OCI-LY1 (cell line): Measurements from ENCODE around the gene PCDHGA9.
"Not testable (repeated sequence)": the region's sequence is repeated elsewhere in the genome, so short reads cannot be mapped to it uniquely, and the experiment has no call there.

ENCODE experiments used
- H2AFZ ChIP-seq: fragments of 200-600 bp; sonication (generic), shearing (Covaris generic); 2 replicates; pipeline ENCODE4 v1.6.0; 2014; ENCODE audit warnings: antibody characterized with exemption, mild to moderate bottlenecking, low read length
- H3F3A ChIP-seq: fragments of 200-600 bp; sonication (generic), shearing (Covaris generic); 2 replicates; pipeline ENCODE4 v1.6.0; 2014; ENCODE audit warnings: mild to moderate bottlenecking, antibody characterized with exemption, low read length, moderate library complexity; ENCODE audit not compliant: insufficient read depth
- H3K27ac ChIP-seq: fragments of 200-600 bp; sonication (generic); 2 replicates; pipeline ENCODE4 v1.5.1; 2014; ENCODE audit warnings: low read length, mixed run types, mild to moderate bottlenecking, low read depth; ENCODE audit not compliant: poor library complexity, severe bottlenecking
- H3K27me3 ChIP-seq: fragments of 200-600 bp; sonication (generic); 2 replicates; pipeline ENCODE4 v1.6.0; 2014; ENCODE audit warnings: antibody characterized with exemption, mild to moderate bottlenecking, low read length, moderate library complexity; ENCODE audit not compliant: insufficient read depth
- H3K36me3 ChIP-seq: fragments of 200-600 bp; sonication (generic); 2 replicates; pipeline ENCODE4 v1.6.1; 2014; ENCODE audit warnings: mild to moderate bottlenecking, antibody characterized with exemption, low read length, moderate library complexity, mixed read lengths; ENCODE audit not compliant: insufficient read depth
- H3K4me1 ChIP-seq: fragments of 200-600 bp; sonication (generic); 2 replicates; pipeline ENCODE4 v1.5.1; 2014; ENCODE audit warnings: mild to moderate bottlenecking, low read length, moderate library complexity; ENCODE audit not compliant: insufficient read depth, severe bottlenecking
- H3K4me2 ChIP-seq: fragments of 200-600 bp; sonication (generic), shearing (Covaris generic); 2 replicates; pipeline ENCODE4 v1.6.1; 2014; ENCODE audit warnings: low read length
- H3K4me3 ChIP-seq: fragments of 200-600 bp; sonication (generic); 2 replicates; pipeline ENCODE4 v1.5.1; 2014; ENCODE audit warnings: low read length, low read depth, mild to moderate bottlenecking, mixed read lengths; ENCODE audit not compliant: poor library complexity, severe bottlenecking
- H3K79me2 ChIP-seq: fragments of 200-600 bp; shearing (Covaris generic); 2 replicates; pipeline ENCODE4 v1.6.1; 2016; ENCODE audit warnings: mixed run types, low read length, mixed read lengths; ENCODE audit not compliant: insufficient read depth
- H3K9ac ChIP-seq: fragments of 200-600 bp; sonication (generic), shearing (Covaris generic); 2 replicates; pipeline ENCODE4 v1.6.1; 2014; ENCODE audit warnings: mild to moderate bottlenecking, low read length, mixed read lengths
- H3K9me2 ChIP-seq: fragments of 200-600 bp; sonication (generic), shearing (Covaris generic); 2 replicates; pipeline ENCODE4 v1.6.1; 2014; ENCODE audit warnings: low read depth, mild to moderate bottlenecking, low read length, mixed read lengths
- H3K9me3 ChIP-seq: fragments of 200-600 bp; shearing (Covaris generic); 2 replicates; pipeline ENCODE4 v1.6.1; 2014; ENCODE audit warnings: low read length, mixed read lengths
- H4K20me1 ChIP-seq: fragments of 200-600 bp; sonication (generic), shearing (Covaris generic); 2 replicates; pipeline ENCODE4 v1.6.0; 2016; ENCODE audit warnings: mild to moderate bottlenecking, low read length; ENCODE audit not compliant: insufficient read depth
- CTCF ChIP-seq: fragments of 200-600 bp; sonication (generic), shearing (Covaris generic); IDR thresholded peaks from 2 replicates; pipeline ENCODE4 v1.5.1; 2017; ENCODE audit warnings: mild to moderate bottlenecking, antibody characterized with exemption, low read length, moderate library complexity, mixed read lengths
- EZH2 ChIP-seq: fragments of 200-600 bp; sonication (generic), shearing (Covaris generic); IDR thresholded peaks from 2 replicates; pipeline ENCODE4 v1.8.0; 2017; ENCODE audit warnings: borderline replicate concordance, mixed run types, mild to moderate bottlenecking, antibody characterized with exemption, low read length, moderate library complexity, mixed read lengths

Gene PCDHGA9

DNA sequence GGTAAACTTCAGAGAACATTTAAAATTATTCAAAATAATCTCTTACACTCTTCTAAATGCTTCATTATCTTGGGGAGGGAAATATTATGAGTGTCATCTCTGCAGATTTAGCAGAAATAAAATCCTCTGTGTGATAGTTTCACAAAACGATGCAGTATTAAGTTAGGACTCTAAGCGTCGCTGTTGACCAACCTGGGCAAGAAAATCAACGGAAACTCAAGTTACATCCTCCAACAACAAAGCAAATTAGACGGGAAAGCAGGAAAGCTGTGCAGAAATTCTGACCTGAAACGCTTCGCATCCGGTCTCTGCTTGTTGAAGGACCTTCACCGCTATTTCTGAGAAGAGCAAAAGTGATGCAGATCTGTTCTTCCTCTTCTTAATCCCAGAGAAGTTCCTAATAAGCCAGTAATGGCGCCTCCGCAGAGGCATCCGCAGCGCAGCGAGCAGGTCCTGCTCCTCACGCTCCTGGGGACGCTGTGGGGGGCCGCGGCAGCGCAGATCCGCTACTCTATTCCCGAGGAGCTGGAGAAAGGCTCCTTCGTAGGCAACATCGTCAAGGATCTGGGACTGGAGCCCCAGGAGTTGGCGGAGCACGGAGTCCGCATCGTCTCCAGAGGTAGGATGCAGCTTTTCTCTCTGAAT, 28.8 kb upstream of the PCDHGA9 start, which contains the start of gene PCDHGA6:
Gene PCDHGA6, plus strand, starts transcription at position 219 of the 645 bp plus-strand sequence. Its CDS starts 193 bp downstream, at position 412.
- Histone ChIP-seq H3K79me2 (no peaks in the 10 kb centered on the region), H3K9me3 (peaks cover 19% of the 10 kb centered on the region), H3K9ac (no peak within 1 kb of the TSS), H4K20me1 (no peaks in the 10 kb centered on the region), H3K36me3 (no peaks in the 10 kb centered on the region), H3K9me2 (no peaks in the 10 kb centered on the region), H2AFZ (no peak within 1 kb of the TSS), H3K4me3 (no peak within 1 kb of the TSS), H3K27me3 (no peaks in the 10 kb centered on the region), H3K4me2 (no peak within 1 kb of the TSS), H3K4me1 (no peaks in the 10 kb centered on the region), H3K27ac (no peak within 1 kb of the TSS), H3F3A (0 out of 2 replicates have a peak, but pooled peaks cover 3% of the 10 kb centered on the region)
- TF ChIP-seq CTCF (peak; percentile 18; the same call in 1 of the 2 replicates), EZH2 (no peak)

GRCh38 chr5:141374627-141375026, 28.0 kb upstream of the PCDHGA9 start:
- Histone ChIP-seq H3K4me2 (no peak overlapping the region), H4K20me1 (no peaks in the 10 kb centered on the region)

GRCh38 chr5:141375444-141376155, 27.0 kb upstream of the PCDHGA9 start:
- not testable (repeated sequence) for H3K9ac ChIP-seq, H2AFZ ChIP-seq, H3K27ac ChIP-seq, H3K27me3 ChIP-seq, H3K9me2 ChIP-seq, H3K79me2 ChIP-seq, H4K20me1 ChIP-seq, H3F3A ChIP-seq, H3K4me1 ChIP-seq, H3K4me3 ChIP-seq, H3K4me2 ChIP-seq, H3K36me3 ChIP-seq
- H3K9me3 ChIP-seq: peaks cover 19% of the 10 kb centered on the region

More at GRCh38 chr5:141374627-141375026, 28.0 kb upstream of the PCDHGA9 start:
- H2AFZ ChIP-seq: no peak overlapping the region
- H3F3A ChIP-seq: 0 out of 2 replicates have a peak, but pooled peaks cover 3% of the 10 kb centered on the region
- H3K4me1 ChIP-seq: no peaks in the 10 kb centered on the region
- no peak overlapping the region for H3K9ac ChIP-seq
- H3K27me3 ChIP-seq: no peaks in the 10 kb centered on the region
- H3K79me2 ChIP-seq: no peaks in the 10 kb centered on the region
- no peak overlapping the region for H3K27ac ChIP-seq
- H3K9me2 ChIP-seq: no peaks in the 10 kb centered on the region
- TF ChIP-seq EZH2: no peak
- TF ChIP-seq CTCF: no peak
- H3K4me3 ChIP-seq: no peak overlapping the region
- peaks cover 19% of the 10 kb centered on the region for H3K9me3 ChIP-seq
- H3K36me3 ChIP-seq: no peaks in the 10 kb centered on the region
